HepG2 (cell line): ENCODE data around the gene SNN. TPM values are rescaled to one million over a fixed set of nuclear protein-coding genes. Genes with fewer than 3 reads are reported as not detected.

Experiments
- EP300 ChIP-seq, 3 experiments: sonication (generic) in 1 of 3; formaldehyde crosslinking in 1 of 3; IDR thresholded peaks; 2 replicates each; pipeline versions ENCODE4 v1.5.1 to v1.6.1; 2011 to 2020; ENCODE audit warnings: low read depth in 2 of 3, low read length in 2 of 3, borderline replicate concordance in 1 of 3, improper control_type of control experiment in 1 of 3, mild to moderate bottlenecking in 1 of 3, missing genetic modification reagents in 1 of 3, moderate library complexity in 1 of 3
- ETV5 ChIP-seq: IDR thresholded peaks from 2 replicates; pipeline ENCODE4 v1.6.1; 2018; ENCODE audit warnings: missing biosample characterization, missing genetic modification reagents, inconsistent platforms, borderline replicate concordance
- GATAD2A ChIP-seq: IDR thresholded peaks from 2 replicates; pipeline ENCODE4 v1.6.1; 2016
- HDAC2 ChIP-seq: sonication (generic); formaldehyde crosslinking; IDR thresholded peaks from 2 replicates; pipeline ENCODE4 v1.4.0; 2020; ENCODE audit warnings: missing genetic modification reagents
- HOXA3 ChIP-seq: sonication (generic); formaldehyde crosslinking; IDR thresholded peaks from 2 replicates; pipeline ENCODE4 v1.5.0; 2020; ENCODE audit warnings: missing genetic modification reagents
- JUND ChIP-seq: sonication (generic); formaldehyde crosslinking; IDR thresholded peaks from 2 replicates; pipeline ENCODE4 v1.8.0; 2022; ENCODE audit warnings: mild to moderate bottlenecking, missing genetic modification reagents
- KAT8 ChIP-seq: IDR thresholded peaks from 2 replicates; pipeline ENCODE4 v1.6.1; 2016; ENCODE audit warnings: missing genetic modification reagents, missing compliant biosample characterization
- MIXL1 ChIP-seq: IDR thresholded peaks from 2 replicates; pipeline ENCODE4 v1.6.1; 2016
- MYNN ChIP-seq: sonication (generic); formaldehyde crosslinking; IDR thresholded peaks from 2 replicates; pipeline ENCODE4 v1.4.0; 2020; ENCODE audit warnings: mild to moderate bottlenecking, low read depth, missing genetic modification reagents
- MYPOP ChIP-seq: sonication (generic); formaldehyde crosslinking; IDR thresholded peaks from 2 replicates; pipeline ENCODE4 v1.8.1; 2023; ENCODE audit warnings: mild to moderate bottlenecking, moderate library complexity, missing genetic modification reagents
- NFAT5 ChIP-seq: sonication (generic); formaldehyde crosslinking; IDR thresholded peaks from 2 replicates; pipeline ENCODE4 v1.4.0; 2020; ENCODE audit warnings: missing genetic modification reagents
- SYNCRIP ChIP-seq: fragments of 200-400 bp; formaldehyde crosslinking; IDR thresholded peaks from 2 replicates; pipeline ENCODE4 v1.6.1; 2018; ENCODE audit warnings: mild to moderate bottlenecking, low read depth, low read length; ENCODE audit not compliant: insufficient read depth
- TEAD2 ChIP-seq: sonication (generic); formaldehyde crosslinking; IDR thresholded peaks from 2 replicates; pipeline ENCODE4 v1.9.0; 2021; ENCODE audit warnings: missing genetic modification reagents
- ZBTB21 ChIP-seq: sonication (generic); formaldehyde crosslinking; IDR thresholded peaks from 2 replicates; pipeline ENCODE4 v1.4.0; 2020; ENCODE audit warnings: missing genetic modification reagents
- ZNF383 ChIP-seq: sonication (generic); formaldehyde crosslinking; IDR thresholded peaks from 2 replicates; pipeline ENCODE4 v1.4.0; 2020; ENCODE audit warnings: missing genetic modification reagents, mild to moderate bottlenecking, borderline replicate concordance
- ZNF589 ChIP-seq: sonication (generic); formaldehyde crosslinking; conservative IDR thresholded peaks from 2 replicates; pipeline ENCODE4 v1.8.0; 2022; ENCODE audit warnings: mild to moderate bottlenecking, moderate library complexity, missing genetic modification reagents
- ZNF800 ChIP-seq: sonication (generic); formaldehyde crosslinking; IDR thresholded peaks from 2 replicates; pipeline ENCODE4 v1.4.0; 2020; ENCODE audit warnings: missing genetic modification reagents
- ZNF883 ChIP-seq: sonication (generic); formaldehyde crosslinking; IDR thresholded peaks from 2 replicates; pipeline ENCODE4 v1.5.1; 2020; ENCODE audit warnings: mild to moderate bottlenecking, missing genetic modification reagents; ENCODE audit errors: not compliant biosample characterization
- ZSCAN20 ChIP-seq: sonication (generic); formaldehyde crosslinking; IDR thresholded peaks from 2 replicates; pipeline ENCODE4 v1.4.0; 2020; ENCODE audit warnings: missing genetic modification reagents, mild to moderate bottlenecking, borderline replicate concordance
- polyA plus RNA-seq, 8 experiments: library from polyadenylated mRNA; depleted of rRNA in 3 of 8; stranded (reverse) in 7 of 8; unstranded in 1 of 8; fragments of >200 nt; fragmentation: Illumina TruSeq in 4 of 8; extraction: Trizol in 4 of 8; gene quantifications; 2 replicates each; pipeline versions ENCODE4 v1.2.1 to v1.2.3, GENCODE V29; 2011 to 2016; ENCODE audit warnings: low read depth in 4 of 8, missing spikeins in 1 of 8, mixed read lengths in 1 of 8; ENCODE audit not compliant: insufficient read depth in 1 of 8
- total RNA-seq, 5 experiments: library from RNA; depleted of rRNA; stranded (reverse); fragments of >200 nt; fragmentation: Illumina TruSeq; extraction: Trizol; gene quantifications; 2 replicates each; pipeline ENCODE4 v1.2.3, GENCODE V29; 2016; ENCODE audit warnings: low read depth in 1 of 5

SNN gene
- total and polyA plus RNA-seq, 2 of the 13 experiments (the other 11 are each of a cell fraction or from before 2014, with no cell fraction given), result 5.2 to 8.4 TPM

DNA sequence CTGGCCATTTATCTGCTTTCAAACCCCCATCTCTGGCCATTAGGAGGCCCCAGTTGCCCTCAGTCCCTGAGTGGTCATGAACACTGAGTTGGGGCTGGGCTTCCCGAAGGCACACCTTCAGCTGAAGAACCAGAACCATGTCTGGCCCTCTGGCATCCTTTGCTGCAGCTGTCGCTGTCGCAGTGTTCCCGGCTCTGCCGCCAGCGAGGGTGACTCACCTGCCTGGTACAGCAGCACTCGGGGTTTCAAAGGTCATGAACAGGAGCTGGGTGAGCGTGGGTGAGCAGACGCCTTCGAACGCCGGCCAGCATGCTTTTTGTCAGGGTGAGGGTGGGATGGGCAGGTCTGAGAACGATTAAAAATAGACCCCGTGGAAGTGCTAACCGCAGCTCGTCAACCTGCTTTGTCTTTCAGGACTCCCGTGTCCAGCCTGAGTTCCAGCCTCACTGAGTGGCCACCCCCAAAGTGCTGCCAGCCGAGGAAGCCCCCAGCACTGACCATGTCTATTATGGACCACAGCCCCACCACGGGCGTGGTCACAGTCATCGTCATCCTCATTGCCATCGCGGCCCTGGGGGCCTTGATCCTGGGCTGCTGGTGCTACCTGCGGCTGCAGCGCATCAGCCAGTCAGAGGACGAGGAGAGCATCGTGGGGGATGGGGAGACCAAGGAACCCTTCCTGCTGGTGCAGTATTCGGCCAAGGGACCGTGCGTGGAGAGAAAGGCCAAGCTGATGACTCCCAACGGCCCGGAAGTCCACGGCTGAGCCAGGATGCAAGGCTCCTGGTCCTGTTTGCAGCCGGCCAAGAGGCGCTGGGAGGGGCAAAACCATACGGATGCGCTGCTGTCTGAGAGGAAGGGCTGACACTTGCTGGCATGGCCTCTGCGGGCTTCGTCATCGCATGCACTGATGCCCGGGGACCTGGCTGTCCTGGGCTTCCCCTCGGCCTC, 7.6 kb downstream of the SNN start (continued):
- TF ChIP-seq EP300 (IDR thresholded peaks at IDR 0.05; ENCODE audit: low read depth in 2 of 2, low read length in 2 of 2) (peak in 1 of 2 experiments; percentile 15; a peak in 1 of 4 replicates), EP300 (CRISPR knock-in tag; IDR thresholded peaks at IDR 0.05; ENCODE audit: borderline replicate concordance) (0 out of 2 replicates have a peak, but pooled peaks have one; percentile 56), GATAD2A (CRISPR knock-in tag) (peak; percentile 83), ZBTB21 (no peak), NFAT5 (CRISPR knock-in tag) (0 out of 2 replicates have a peak, but pooled peaks have one; percentile 27), ZNF589 (CRISPR knock-in tag) (0 out of 2 replicates have a peak, but pooled peaks have one; percentile 42), HDAC2 (CRISPR knock-in tag) (peak; percentile 71), MIXL1 (CRISPR knock-in tag) (0 out of 2 replicates have a peak, but pooled peaks have one; percentile 19), ZNF383 (peak; percentile 83; the same call in 1 of the 2 replicates), HOXA3 (CRISPR knock-in tag) (peak; percentile 57; the same call in 1 of the 2 replicates), SYNCRIP (no peak), ETV5 (CRISPR knock-in tag) (0 out of 2 replicates have a peak, but pooled peaks have one; percentile 17), ZSCAN20 (no peak), MYNN (CRISPR knock-in tag) (0 out of 2 replicates have a peak, but pooled peaks have one; percentile 24), JUND (CRISPR knock-in tag) (peak; percentile 97), KAT8 (CRISPR knock-in tag) (peak; percentile 69), ZNF883 (CRISPR knock-in tag) (peak; percentile 63), TEAD2 (no peak), MYPOP (CRISPR knock-in tag) (peak; percentile 77; the same call in 1 of the 2 replicates), ZNF800 (CRISPR knock-in tag) (peak; percentile 24; the same call in 1 of the 2 replicates)
